Sigmoid colon (tissue), 7 donors: ENCODE measurements around the gene ATF7. TPM values are rescaled to one million over a fixed set of nuclear protein-coding genes. Genes with fewer than 3 reads are reported as not detected.

Experiments used
- DNase-seq: peaks from one replicate; pipeline ENCODE4 v3.0.0-alpha.2; 2019
- H3K27ac ChIP-seq, 4 donors: fragments of 200-600 bp; sonication (generic); one replicate each; pipeline ENCODE4 v1.5.1; 2016 to 2019; ENCODE audit warnings: mild to moderate bottlenecking in 1 of 4
- H3K27me3 ChIP-seq, 3 donors: fragments of 200-600 bp; sonication (generic); one replicate each; pipeline ENCODE4 v1.5.1; 2019; ENCODE audit warnings: mild to moderate bottlenecking in 1 of 3
- H3K36me3 ChIP-seq, 4 donors: fragments of 200-600 bp; sonication (generic); one replicate each; pipeline ENCODE4 v1.5.1; 2016 to 2019
- H3K4me1 ChIP-seq, 4 donors: fragments of 200-600 bp; sonication (generic); one replicate each; pipeline ENCODE4 v1.5.1; 2017 to 2019
- H3K4me3 ChIP-seq, 4 donors: fragments of 200-600 bp; sonication (generic); one replicate each; pipeline ENCODE4 v1.5.1; 2017 to 2019; ENCODE audit warnings: mild to moderate bottlenecking in 2 of 4, moderate library complexity in 1 of 4
- H3K9me3 ChIP-seq, 4 donors: fragments of 200-600 bp in 3 of 4; sonication (generic) in 3 of 4; one replicate each; pipeline versions ENCODE4 v1.5.1 to v1.6.1; 2013 to 2019
- CTCF ChIP-seq, 4 experiments: fragments of 450-650 bp in 3 of 4; fragments of 200-600 bp in 1 of 4; IDR thresholded peaks; one replicate each; pipeline ENCODE4 v1.5.1; 2016 to 2019; ENCODE audit warnings: antibody characterized with exemption in 4 of 4, mild to moderate bottlenecking in 3 of 4, moderate library complexity in 2 of 4
- EP300 ChIP-seq, 4 donors: sonication (generic); formaldehyde crosslinking; IDR thresholded peaks; one replicate each; pipeline ENCODE4 v1.6.1; 2017; ENCODE audit warnings: antibody characterized with exemption in 4 of 4
- POLR2A ChIP-seq, 2 donors: fragments of 450-650 bp; IDR thresholded peaks; one replicate each; pipeline ENCODE4 v1.6.1; 2016; ENCODE audit warnings: antibody characterized with exemption in 2 of 2, mild to moderate bottlenecking in 2 of 2, moderate library complexity in 2 of 2
- POLR2AphosphoS5 ChIP-seq, 4 donors: sonication (generic); formaldehyde crosslinking; IDR thresholded peaks; one replicate each; pipeline ENCODE4 v1.6.1; 2017; ENCODE audit warnings: antibody characterized with exemption in 4 of 4
- WGBS, 2 donors: extraction: QIAGEN DNeasy Blood & Tissue Kit; methylation state at CpG; one replicate each; pipeline ENCODE4 v1.1.7; 2013; 5-methylcytosine and 5-hydroxymethylcytosine counted together
- intact Hi-C: fragments of 100-400 bp; cut with DNase I; formaldehyde crosslinking; loops from one replicate; pipeline ENCODE4 v1.15.1; 2023
- polyA plus RNA-seq, 3 donors: library from polyadenylated mRNA; stranded (reverse); fragments of 200-250 nt; gene quantifications; one replicate each; pipeline ENCODE4 v1.2.3, GENCODE V29; 2013
- total RNA-seq, 4 donors: library from RNA; depleted of rRNA; stranded (reverse); fragments of >200 nt; gene quantifications; one replicate each; pipeline ENCODE4 v1.1.0, GENCODE V29; 2016
- donor health status: healthy with polysubstance abuse.
- donor health status: Bipolar disorder and iron deficiency.
- donor health status: healthy.

ATF7 gene
- total and polyA plus RNA-seq, 7 donors, result 20.2 to 36.0 (median 22.0) TPM

GRCh38 chr12:53532021-53532420 lies 94.2 kb downstream of the ATF7 start:
- no peak for DNase-seq
- WGBS, 2 donors, result 82 to 85% methylated on average over 3 of the region's 3 CpGs
- TF ChIP-seq CTCF (IDR thresholded peaks at IDR 0.05) (no peak), POLR2AphosphoS5 (IDR thresholded peaks at IDR 0.05) (no peak), EP300 (IDR thresholded peaks at IDR 0.05) (no peak), POLR2A (IDR thresholded peaks at IDR 0.05) (no peak)
- no peak overlapping the region for H3K4me3 ChIP-seq
- no peaks in the 10 kb centered on the region for H3K4me1 ChIP-seq
- H3K27ac ChIP-seq, result no peak overlapping the region
- H3K36me3 ChIP-seq, result peaks cover 48 to 100% (median 69%) of the 10 kb centered on the region in 4 donors
- no peaks in the 10 kb centered on the region for H3K27me3 ChIP-seq
- intact Hi-C loops, result no loop called here
- H3K9me3 ChIP-seq, result no peaks in the 10 kb centered on the region

- Histone ChIP-seq H3K4me1 (no peaks in the 10 kb centered on the region), H3K4me3 (no peak overlapping the region), H3K27me3 (no peaks in the 10 kb centered on the region), H3K9me3 (no peaks in the 10 kb centered on the region), H3K36me3 (peaks cover 41 to 99% (median 61%) of the 10 kb centered on the region in 4 donors), H3K27ac (no peak overlapping the region)
- 92 to 96% methylated on average over 4 of the region's 4 CpGs for WGBS, 2 donors
- TF ChIP-seq POLR2AphosphoS5 (IDR thresholded peaks at IDR 0.05), result no peak
- no peak for TF ChIP-seq EP300 (IDR thresholded peaks at IDR 0.05)
- TF ChIP-seq CTCF (IDR thresholded peaks at IDR 0.05), result no peak
- no peak for TF ChIP-seq POLR2A (IDR thresholded peaks at IDR 0.05)
- intact Hi-C loops, result no loop called here
- no peak for DNase-seq
Measured at GRCh38 chr12:53530920-53531319, 95.3 kb downstream of the ATF7 start.

GRCh38 chr12:53530061-53530460 lies 96.1 kb downstream of the ATF7 start:
- Histone ChIP-seq H3K4me1 (no peaks in the 10 kb centered on the region), H3K36me3 (peaks cover 39 to 99% (median 60%) of the 10 kb centered on the region in 4 donors), H3K27me3 (no peaks in the 10 kb centered on the region), H3K9me3 (no peaks in the 10 kb centered on the region), H3K27ac (no peak overlapping the region), H3K4me3 (no peak overlapping the region)
- whole genome bisulfite sequencing, 2 donors, result 89 to 91% methylated on average over 2 of the region's 2 CpGs
- TF ChIP-seq POLR2A (IDR thresholded peaks at IDR 0.05), result no peak
- no peak for TF ChIP-seq EP300 (IDR thresholded peaks at IDR 0.05)
- TF ChIP-seq CTCF (IDR thresholded peaks at IDR 0.05), result no peak
- TF ChIP-seq POLR2AphosphoS5 (IDR thresholded peaks at IDR 0.05), result no peak
- intact Hi-C loops, result no loop called here
- no peak for DNase-seq

- DNase-seq, result no peak
- no peaks in the 10 kb centered on the region for H3K27me3 ChIP-seq
- TF ChIP-seq POLR2A (IDR thresholded peaks at IDR 0.05) (no peak), CTCF (IDR thresholded peaks at IDR 0.05) (no peak), EP300 (IDR thresholded peaks at IDR 0.05) (no peak), POLR2AphosphoS5 (IDR thresholded peaks at IDR 0.05) (no peak)
- H3K4me1 ChIP-seq, result no peaks in the 10 kb centered on the region
- no peak overlapping the region for H3K4me3 ChIP-seq
- H3K36me3 ChIP-seq, result peaks cover 23 to 99% (median 63%) of the 10 kb centered on the region in 4 donors
- intact Hi-C loops, result no loop called here
- H3K27ac ChIP-seq, result no peak overlapping the region
- no peaks in the 10 kb centered on the region for H3K9me3 ChIP-seq
- 97 to 98% methylated on average over 13 of the region's 13 CpGs for WGBS, 2 donors
Measured at GRCh38 chr12:53524476-53524875, 101.7 kb downstream of the ATF7 start.

DNA sequence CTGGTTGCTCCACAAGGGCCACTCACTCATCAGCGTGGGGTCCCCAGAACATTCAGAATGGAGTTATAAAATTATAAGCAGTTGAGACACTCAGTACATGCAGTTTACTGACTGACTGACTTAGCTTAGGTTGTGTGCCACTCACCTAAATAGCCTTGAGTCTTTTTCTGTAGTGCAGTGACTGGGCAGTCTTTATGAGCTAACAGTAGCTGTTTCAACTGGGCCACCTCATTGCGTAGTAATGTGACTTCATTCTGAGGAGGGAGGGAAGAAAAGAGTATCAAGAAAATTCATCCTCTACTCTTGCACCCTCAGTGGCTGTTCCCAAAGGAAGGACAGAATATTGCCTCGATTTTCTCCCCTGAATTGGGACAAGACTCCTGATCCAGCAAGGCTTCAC lies 103.1 kb downstream of the ATF7 start:
- DNase-seq, result no peak
- Histone ChIP-seq H3K9me3 (no peaks in the 10 kb centered on the region), H3K27ac (no peak overlapping the region), H3K4me3 (no peak overlapping the region), H3K36me3 (peaks cover 23 to 99% (median 60%) of the 10 kb centered on the region in 4 donors), H3K27me3 (no peaks in the 10 kb centered on the region), H3K4me1 (no peaks in the 10 kb centered on the region)
- TF ChIP-seq POLR2A (IDR thresholded peaks at IDR 0.05) (no peak), EP300 (IDR thresholded peaks at IDR 0.05) (no peak), CTCF (IDR thresholded peaks at IDR 0.05) (no peak), POLR2AphosphoS5 (IDR thresholded peaks at IDR 0.05) (no peak)
- intact Hi-C loops, result no loop called here
- 96% methylated on average over 3 of the region's 3 CpGs for WGBS, 2 donors
